ENCODE data around the gene ZFP69.

ZFP69 gene

DNA sequence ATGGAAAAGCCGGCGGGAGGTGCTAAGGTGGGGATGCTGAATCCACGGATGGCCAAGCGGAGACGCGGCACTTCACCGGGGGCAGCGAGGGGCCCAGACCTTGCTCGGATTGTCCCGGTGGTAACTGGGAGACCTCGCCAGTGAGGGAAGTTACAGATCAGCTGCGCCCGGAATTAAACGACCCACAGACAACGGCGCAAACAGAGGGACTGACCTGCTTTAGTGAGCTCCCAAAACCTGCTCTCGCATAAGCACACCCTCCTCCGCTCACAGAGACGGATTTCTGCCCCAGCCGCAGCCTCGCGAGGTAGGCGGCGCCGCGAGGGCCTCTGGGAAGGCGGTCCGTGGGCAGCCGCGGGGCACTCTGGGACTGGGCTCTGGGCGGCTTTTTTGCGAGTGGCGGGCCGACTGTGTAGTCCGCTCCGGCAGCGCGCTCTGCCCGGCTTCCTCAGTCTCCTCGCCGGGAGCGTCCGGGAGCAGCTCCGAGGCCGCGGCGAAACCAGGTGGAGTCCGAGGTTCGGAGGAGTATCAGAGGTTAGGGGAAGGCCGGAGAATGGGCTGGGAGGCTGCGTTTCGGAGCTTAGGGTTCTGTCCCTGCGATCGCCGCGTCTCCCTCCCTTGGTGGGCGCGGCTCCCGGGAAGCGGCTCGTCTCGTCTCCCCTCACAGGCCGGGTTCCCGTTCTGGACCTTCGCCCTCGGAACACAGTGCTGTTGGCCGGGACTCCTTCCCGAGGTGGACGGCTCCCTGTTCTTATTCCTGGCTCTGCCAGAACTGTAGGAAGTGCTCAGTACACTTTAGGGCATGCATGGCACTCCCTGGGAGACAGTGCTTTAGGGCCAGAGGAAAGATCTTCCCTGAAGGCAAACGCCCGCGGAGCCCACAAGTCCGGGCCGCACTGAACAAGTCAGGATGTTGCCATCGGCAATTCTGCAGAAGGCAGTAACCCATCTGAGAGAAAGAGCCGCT lies 31.6 kb downstream of the ZFP69 start, which contains the start of gene EXO5:
Gene EXO5 (plus strand): TSS at position 393 of the 967 bp plus-strand sequence. CDS start 5,778 bp downstream, outside the sequence.
- DNase-seq = peak in 1 of 2 experiments; percentile 26

DNA sequence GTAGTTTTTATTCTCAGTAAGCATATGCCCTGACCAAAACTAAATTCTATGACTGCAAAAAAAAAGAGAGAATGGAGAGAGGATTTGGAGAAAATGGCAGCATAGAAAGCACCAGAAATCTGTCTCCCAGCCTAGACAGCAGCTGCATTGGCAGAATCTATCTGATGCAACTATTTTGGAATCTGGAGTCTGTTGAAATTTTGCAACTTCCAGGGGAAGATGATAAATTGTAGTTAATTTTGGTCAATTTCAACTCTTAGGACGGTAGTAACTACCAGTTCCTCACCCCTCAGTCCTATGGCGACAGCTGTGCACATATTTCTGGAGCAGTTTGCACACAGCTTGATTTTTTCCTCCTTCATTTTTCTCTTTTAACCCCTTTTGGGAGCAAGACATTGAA lies 42.4 kb downstream of the ZFP69 start:
- no peak for DNase-seq

DNA sequence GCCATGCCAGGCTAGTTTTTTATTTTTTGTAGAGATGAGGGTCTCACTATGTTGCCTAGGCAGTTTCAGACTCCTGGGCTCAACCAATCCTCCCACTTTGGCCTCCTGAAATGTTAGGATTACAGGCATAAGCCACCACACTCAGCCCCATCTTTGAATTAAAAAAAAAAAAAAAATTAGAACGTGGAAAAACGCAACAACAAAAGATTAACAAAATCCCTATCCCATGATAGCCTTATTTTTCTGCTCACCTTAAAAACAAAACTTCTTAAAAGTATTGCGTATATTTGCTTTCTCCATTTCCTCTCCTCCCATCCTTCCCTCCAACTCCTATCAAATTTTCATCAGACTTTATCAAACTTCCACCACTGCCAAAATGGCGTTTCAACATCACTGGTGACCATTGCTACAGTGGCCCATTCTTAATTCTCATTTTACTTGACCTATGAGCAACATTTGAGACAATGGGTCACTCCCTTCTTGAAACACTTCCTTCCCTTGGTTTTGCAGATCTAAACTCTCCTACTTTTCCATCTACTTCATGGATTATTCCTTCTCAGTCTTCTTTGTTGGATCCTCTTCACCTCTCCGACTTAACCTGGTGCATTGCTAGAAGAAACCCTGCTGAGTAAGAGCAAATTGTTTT lies 53.8 kb downstream of the ZFP69 start:
- DNase-seq = no peak

DNA sequence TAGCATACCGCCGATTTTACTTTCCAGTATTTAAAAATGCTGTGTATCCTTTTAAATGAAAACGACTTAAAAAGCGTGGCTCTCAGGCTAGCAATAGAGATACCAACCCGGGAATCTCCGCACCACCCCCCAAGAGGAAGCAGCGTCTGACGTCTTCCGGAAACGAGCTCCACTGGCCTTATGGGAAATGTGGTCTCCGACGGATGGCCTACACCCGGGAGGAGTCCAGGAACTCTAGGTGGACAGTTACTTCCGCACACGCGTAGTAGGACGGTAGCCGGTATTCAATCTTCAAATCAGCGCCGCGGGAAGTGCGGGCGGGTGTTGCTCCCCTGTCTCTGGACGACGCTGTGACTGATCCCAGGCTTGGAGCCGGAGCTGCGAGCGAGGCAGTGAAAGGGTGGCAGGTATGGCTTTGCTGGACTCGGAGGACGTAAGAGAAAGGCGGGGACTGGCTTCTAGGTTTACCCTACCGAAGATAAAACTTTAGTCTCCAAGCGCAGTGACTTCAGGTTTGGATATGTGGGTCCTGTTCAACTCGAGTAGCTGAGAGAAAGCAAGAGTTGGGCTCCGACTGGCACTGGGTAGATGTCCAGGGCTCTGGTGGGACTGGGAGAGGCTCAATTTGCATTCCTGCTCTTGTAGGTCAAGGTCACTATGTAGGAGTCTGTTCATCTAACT lies 54.4 kb downstream of the ZFP69 start, which contains the start of gene ZNF684:
Gene ZNF684 (plus strand): TSS at position 257 of the 681 bp plus-strand sequence. CDS start 1,530 bp downstream, outside the sequence.
- DNase-seq = peak; percentile 72 to 88

DNA sequence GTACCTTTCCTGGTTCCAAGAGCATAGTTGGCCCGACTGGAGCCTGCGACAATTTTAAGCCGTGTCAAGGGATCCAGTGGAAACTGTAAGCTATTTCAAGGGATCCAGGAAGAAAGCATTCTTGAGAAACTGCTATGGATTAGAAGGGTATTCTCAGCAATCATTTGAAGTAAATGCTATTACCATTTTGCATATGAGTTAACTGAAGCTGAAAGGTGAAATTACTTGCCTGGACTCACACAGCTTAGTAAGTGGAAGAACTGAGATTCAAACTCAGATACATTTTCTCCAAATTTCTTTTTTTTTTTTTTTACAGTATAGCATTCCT lies 54.9 kb downstream of the ZFP69 start:
- no peak for DNase-seq

DNA sequence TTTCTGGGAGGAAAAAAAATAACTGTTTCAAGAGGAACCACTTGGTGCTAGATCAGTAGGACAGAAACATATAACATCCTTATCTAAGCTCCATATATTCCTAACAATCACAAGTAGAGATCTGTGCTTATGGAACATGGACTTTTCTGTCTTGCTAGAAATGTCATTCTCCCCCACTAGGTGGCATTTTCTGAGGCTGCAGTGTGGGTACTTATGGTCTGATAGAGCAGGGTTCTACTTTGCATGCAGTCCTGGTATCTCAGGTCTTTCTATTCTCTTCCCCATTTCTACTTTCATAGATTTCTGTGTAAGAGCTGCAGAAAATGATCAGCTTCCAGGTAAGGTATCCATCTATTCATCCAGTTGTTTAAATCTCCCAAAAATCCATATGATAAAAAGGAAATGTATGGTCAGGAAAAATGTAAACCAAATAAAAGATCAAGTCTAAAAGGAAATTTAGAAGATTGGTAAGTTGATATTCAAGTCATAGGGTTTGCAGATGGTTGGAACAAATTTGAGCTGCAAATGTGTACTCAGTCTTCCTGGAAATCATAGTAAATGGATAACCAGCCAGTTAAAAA lies 55.8 kb downstream of the ZFP69 start:
- DNase-seq = no peak

DNA sequence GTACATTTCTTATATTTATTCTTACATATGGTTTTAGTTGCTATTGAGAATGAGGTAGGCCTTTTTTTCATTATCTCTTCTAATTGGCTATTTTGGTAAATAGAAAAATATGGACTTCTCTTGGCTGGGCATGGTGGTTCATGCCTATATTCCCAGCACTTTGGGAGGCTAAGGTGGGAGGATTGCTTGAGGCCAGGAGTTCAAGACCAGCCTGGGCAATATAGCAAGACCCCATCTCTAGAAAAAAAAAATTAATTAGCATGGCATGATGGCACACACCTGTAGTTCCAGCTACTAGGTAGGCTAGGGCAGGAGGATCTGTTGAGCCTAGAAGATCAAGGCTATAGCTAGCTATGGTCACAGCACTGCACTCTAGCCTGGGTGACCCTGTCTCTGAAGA lies 57.5 kb downstream of the ZFP69 start:
- no peak for DNase-seq

DNA sequence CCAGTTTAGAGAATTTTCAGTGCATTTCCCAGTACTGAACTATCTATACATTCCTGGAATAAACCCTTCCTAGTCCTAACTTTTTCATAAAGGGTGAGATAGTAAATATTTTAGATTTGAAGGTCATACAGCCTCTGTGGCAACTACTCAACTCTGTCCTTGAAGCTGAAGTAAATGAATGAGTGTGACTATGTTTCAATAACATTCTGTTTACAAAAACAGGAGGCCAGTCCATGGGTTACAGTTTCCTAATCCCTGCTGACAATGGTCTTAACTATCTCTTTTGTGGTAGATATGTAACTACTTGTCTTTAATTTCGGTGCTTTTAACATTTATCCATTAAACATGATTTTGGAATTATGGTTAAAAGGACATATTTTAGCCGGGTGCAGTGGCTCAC lies 58.6 kb downstream of the ZFP69 start:
- DNase-seq = no peak

DNA sequence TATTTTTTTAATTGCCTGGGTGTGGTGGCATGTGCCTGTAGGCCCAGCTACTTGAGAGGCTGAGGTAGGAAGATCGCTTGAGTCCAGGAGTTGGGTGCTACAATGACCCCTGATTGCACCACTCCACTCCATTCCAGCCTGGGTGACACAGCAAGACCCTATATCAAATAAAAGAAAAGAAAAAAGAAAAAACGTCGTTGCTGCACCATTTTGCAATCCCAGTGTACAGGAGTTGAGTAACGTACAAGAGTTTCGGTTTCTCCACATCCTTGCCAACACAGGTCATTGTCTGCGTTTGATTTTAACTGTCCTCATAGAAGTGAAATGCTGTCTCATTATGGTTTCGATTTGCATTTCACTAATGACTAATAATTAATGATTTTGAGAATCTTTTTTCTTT lies 62.2 kb downstream of the ZFP69 start:
- DNase-seq = no peak
